Measurements from ENCODE around the gene EHD4.

- TF ChIP-seq CTCF (IDR thresholded peaks at IDR 0.05): no peak
- no peak for TF ChIP-seq ESRRA (IDR thresholded peaks at IDR 0.05; ENCODE audit: borderline replicate concordance, low read length)
- no peak for TF ChIP-seq NPAS2 (CRISPR knock-in tag; IDR thresholded peaks at IDR 0.05; ENCODE audit: borderline replicate concordance)
- no peak for TF ChIP-seq JUN (IDR thresholded peaks at IDR 0.05)
- TF ChIP-seq POLR2A (IDR thresholded peaks at IDR 0.05; ENCODE audit: low read length): no peak
- TF ChIP-seq ZC3H11A (IDR thresholded peaks at IDR 0.05): no peak
- TF ChIP-seq USF2 (IDR thresholded peaks at IDR 0.05): no peak
- TF ChIP-seq, protein P1, sequence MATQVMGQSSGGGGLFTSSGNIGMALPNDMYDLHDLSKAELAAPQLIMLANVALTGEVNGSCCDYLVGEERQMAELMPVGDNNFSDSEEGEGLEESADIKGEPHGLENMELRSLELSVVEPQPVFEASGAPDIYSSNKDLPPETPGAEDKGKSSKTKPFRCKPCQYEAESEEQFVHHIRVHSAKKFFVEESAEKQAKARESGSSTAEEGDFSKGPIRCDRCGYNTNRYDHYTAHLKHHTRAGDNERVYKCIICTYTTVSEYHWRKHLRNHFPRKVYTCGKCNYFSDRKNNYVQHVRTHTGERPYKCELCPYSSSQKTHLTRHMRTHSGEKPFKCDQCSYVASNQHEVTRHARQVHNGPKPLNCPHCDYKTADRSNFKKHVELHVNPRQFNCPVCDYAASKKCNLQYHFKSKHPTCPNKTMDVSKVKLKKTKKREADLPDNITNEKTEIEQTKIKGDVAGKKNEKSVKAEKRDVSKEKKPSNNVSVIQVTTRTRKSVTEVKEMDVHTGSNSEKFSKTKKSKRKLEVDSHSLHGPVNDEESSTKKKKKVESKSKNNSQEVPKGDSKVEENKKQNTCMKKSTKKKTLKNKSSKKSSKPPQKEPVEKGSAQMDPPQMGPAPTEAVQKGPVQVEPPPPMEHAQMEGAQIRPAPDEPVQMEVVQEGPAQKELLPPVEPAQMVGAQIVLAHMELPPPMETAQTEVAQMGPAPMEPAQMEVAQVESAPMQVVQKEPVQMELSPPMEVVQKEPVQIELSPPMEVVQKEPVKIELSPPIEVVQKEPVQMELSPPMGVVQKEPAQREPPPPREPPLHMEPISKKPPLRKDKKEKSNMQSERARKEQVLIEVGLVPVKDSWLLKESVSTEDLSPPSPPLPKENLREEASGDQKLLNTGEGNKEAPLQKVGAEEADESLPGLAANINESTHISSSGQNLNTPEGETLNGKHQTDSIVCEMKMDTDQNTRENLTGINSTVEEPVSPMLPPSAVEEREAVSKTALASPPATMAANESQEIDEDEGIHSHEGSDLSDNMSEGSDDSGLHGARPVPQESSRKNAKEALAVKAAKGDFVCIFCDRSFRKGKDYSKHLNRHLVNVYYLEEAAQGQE (IDR thresholded peaks at IDR 0.05): no peak
- no peak for TF ChIP-seq CEBPB (IDR thresholded peaks at IDR 0.05)
- no peak for TF ChIP-seq ZNF302 (CRISPR knock-in tag; IDR thresholded peaks at IDR 0.05)
- no peak for TF ChIP-seq ELK1 (IDR thresholded peaks at IDR 0.05; ENCODE audit: low read depth, low read length)
Observed at GRCh38 chr15:41936649-41937567, 35.4 kb downstream of the EHD4 start.

All from A549 (cell line).